Measurements from ENCODE around the gene GAB2. TPM values are rescaled to one million over a fixed set of nuclear protein-coding genes. Genes with fewer than 3 reads are reported as not detected.

Gene GAB2
- total RNA-seq, 3 donors from 2014 or later, result 21.5 to 36.1 (median 26.6) TPM

- Histone ChIP-seq H3K9me3 (peaks cover 8% of the 10 kb centered on the region), H3K4me3 (no peak overlapping the region), H3K4me1 (ENCODE audit: low read depth) (peaks cover 8% of the 10 kb centered on the region), H3K36me3 (ENCODE audit: low read depth) (no peaks in the 10 kb centered on the region)
- no peak for DNase-seq
- ATAC-seq, result no peak
- intact Hi-C loops (cut with DNase I, micrococcal nuclease), result no loop called here
- TF ChIP-seq CTCF (IDR thresholded peaks at IDR 0.05), result no peak
Observed at GRCh38 chr11:78380615-78381051, 37.0 kb downstream of the GAB2 start.

GRCh38 chr11:78379039-78379670, 38.5 kb downstream of the GAB2 start:
- peak; percentile 49 for ATAC-seq
- Histone ChIP-seq H3K4me1 (ENCODE audit: low read depth) (peaks cover 9% of the 10 kb centered on the region), H3K36me3 (ENCODE audit: low read depth) (no peaks in the 10 kb centered on the region), H3K4me3 (no peak overlapping the region), H3K9me3 (no peaks in the 10 kb centered on the region)
- no peak for DNase-seq
- intact Hi-C loops (cut with DNase I, micrococcal nuclease), result no loop called here
- TF ChIP-seq CTCF (IDR thresholded peaks at IDR 0.05), result no peak

- peak in 1 of 3 donors; percentile 56 for DNase-seq
Observed at GRCh38 chr11:78377625-78378418, 39.8 kb downstream of the GAB2 start.

GRCh38 chr11:78376858-78377257, 40.8 kb downstream of the GAB2 start:
- DNase-seq, result no peak
- Histone ChIP-seq H3K4me3 (no peak overlapping the region), H3K4me1 (ENCODE audit: low read depth) (peaks cover 15% of the 10 kb centered on the region), H3K9me3 (no peaks in the 10 kb centered on the region), H3K36me3 (ENCODE audit: low read depth) (no peaks in the 10 kb centered on the region)
- ATAC-seq, result no peak
- no peak for TF ChIP-seq CTCF (IDR thresholded peaks at IDR 0.05)
- intact Hi-C loops (cut with DNase I, micrococcal nuclease), result no loop called here

More at GRCh38 chr11:78377625-78378418, 39.8 kb downstream of the GAB2 start:
- Histone ChIP-seq H3K4me3 (no peak overlapping the region), H3K36me3 (ENCODE audit: low read depth) (no peaks in the 10 kb centered on the region), H3K4me1 (ENCODE audit: low read depth) (peaks cover 15% of the 10 kb centered on the region), H3K9me3 (no peaks in the 10 kb centered on the region)
- no peak for TF ChIP-seq CTCF (IDR thresholded peaks at IDR 0.05)
- peak; percentile 85 for ATAC-seq
- intact Hi-C loops (cut with DNase I, micrococcal nuclease), result no loop called here

GRCh38 chr11:78374917-78375316, 42.7 kb downstream of the GAB2 start:
- no peaks in the 10 kb centered on the region for H3K36me3 ChIP-seq (ENCODE audit: low read depth)
- ATAC-seq, result no peak
- no peak overlapping the region for H3K4me3 ChIP-seq
- no peaks in the 10 kb centered on the region for H3K9me3 ChIP-seq
- no peak for TF ChIP-seq CTCF (IDR thresholded peaks at IDR 0.05)
- DNase-seq, result no peak
- H3K4me1 ChIP-seq (ENCODE audit: low read depth), result peaks cover 22% of the 10 kb centered on the region
- intact Hi-C loops (cut with DNase I, micrococcal nuclease), result no loop called here
